Common myeloid progenitor, CD34-positive (primary cell): Measurements from ENCODE around the gene NAXE.
"Not testable (repeated sequence)": the region's sequence is repeated elsewhere in the genome, so short reads cannot be mapped to it uniquely, and the experiment has no call there.

Experiments used
- CTCF ChIA-PET: fragments of 350-600 bp; sonication (Branson Sonifier 250); formaldehyde crosslinking; loops from one replicate; lab custom pipeline; 2021; ENCODE audit warnings: antibody characterized with exemption; lab: Charles Lee
- POLR2A ChIA-PET: fragments of 350-600 bp; sonication (Branson Sonifier 250); formaldehyde crosslinking; loops from one replicate; lab custom pipeline; 2021; ENCODE audit warnings: antibody characterized with exemption; lab: Charles Lee
- DNase-seq, 3 donors: peaks; one replicate each; pipeline versions ENCODE4 v3.0.0 to v3.0.0-alpha.2; 2013
- H3K27ac ChIP-seq, 2 experiments: 1 replicate in 1 of 2; 2 replicates in 1 of 2; pipeline ENCODE4 v1.7.0; 2013; ENCODE audit warnings: inconsistent platforms in 2 of 2, low read length in 2 of 2, mild to moderate bottlenecking in 2 of 2, low read depth in 1 of 2, moderate library complexity in 1 of 2; ENCODE audit not compliant: severe bottlenecking in 2 of 2, insufficient read depth in 1 of 2, poor library complexity in 1 of 2
- H3K27me3 ChIP-seq, 5 experiments: replicated peaks in 2 of 5; 1 replicate in 3 of 5; 2 replicates in 2 of 5; pipeline versions ENCODE4 v1.6.1 to v1.7.0; 2013; ENCODE audit warnings: low read length in 4 of 5, mild to moderate bottlenecking in 2 of 5, moderate library complexity in 2 of 5, inconsistent platforms in 1 of 5; ENCODE audit not compliant: insufficient read depth in 5 of 5, control insufficient read depth in 4 of 5
- H3K36me3 ChIP-seq, 4 experiments: 1 replicate in 2 of 4; 2 replicates in 2 of 4; pipeline versions ENCODE4 v1.6.1 to v1.7.0; 2013; ENCODE audit warnings: low read length in 3 of 4, control low read depth in 1 of 4, mild to moderate bottlenecking in 1 of 4; ENCODE audit not compliant: control insufficient read depth in 4 of 4, insufficient read depth in 4 of 4
- H3K4me1 ChIP-seq, 4 experiments: 1 replicate in 3 of 4; 2 replicates in 1 of 4; pipeline versions ENCODE4 v1.6.1 to v1.7.1; 2013; ENCODE audit warnings: low read length in 3 of 4, mild to moderate bottlenecking in 3 of 4, control low read depth in 1 of 4, inconsistent platforms in 1 of 4, moderate library complexity in 1 of 4; ENCODE audit not compliant: control insufficient read depth in 4 of 4, insufficient read depth in 4 of 4; ENCODE audit errors: control extremely low read depth in 1 of 4
- H3K4me3 ChIP-seq, 7 experiments: 1 replicate in 4 of 7; 2 replicates in 3 of 7; pipeline versions ENCODE4 v1.5.1 to v1.7.0; 2013; ENCODE audit warnings: mild to moderate bottlenecking in 7 of 7, low read length in 6 of 7, moderate library complexity in 6 of 7, inconsistent platforms in 2 of 7, low read depth in 2 of 7, control low read depth in 1 of 7; ENCODE audit not compliant: insufficient read depth in 4 of 7, control insufficient read depth in 1 of 7; ENCODE audit errors: extremely low read depth in 1 of 7
- H3K9me3 ChIP-seq, 5 experiments: 1 replicate in 4 of 5; 2 replicates in 1 of 5; pipeline versions ENCODE4 v1.6.1 to v1.7.1; 2013; ENCODE audit warnings: low read length in 4 of 5, mild to moderate bottlenecking in 2 of 5, inconsistent platforms in 1 of 5, low read depth in 1 of 5, moderate library complexity in 1 of 5; ENCODE audit not compliant: control insufficient read depth in 4 of 5, insufficient read depth in 2 of 5; ENCODE audit errors: control extremely low read depth in 1 of 5
- WGBS: methylation state at CpG from one replicate; pipeline ENCODE4 v1.1.5; 2013; ENCODE audit not compliant: insufficient coverage; 5-methylcytosine and 5-hydroxymethylcytosine counted together

Gene NAXE

GRCh38 chr1:156583821-156584622 lies 7.6 kb upstream of the NAXE start:
- Histone ChIP-seq H3K4me1 (peaks cover 0 to 48% (median 33%) of the 10 kb centered on the region in 4 experiments), H3K4me3 (peak overlapping the region in 1 of 7 experiments; percentile 75), H3K36me3 (peaks cover 0 to 22% (median 13%) of the 10 kb centered on the region in 4 experiments), H3K9me3 (no peaks in the 10 kb centered on the region), H3K27me3 (no peaks in the 10 kb centered on the region), H3K27ac (peak overlapping the region in 1 of 2 experiments; percentile 85)
- POLR2A ChIA-PET = no interaction called here
- WGBS = 55% methylated on average over 7 of the region's 20 CpGs
- CTCF ChIA-PET = interaction anchor here (0.5 to 8.3 kb wide), 8 partner anchors 15 to 198 kb away, joined by 3 to 63 read pairs (median 6); partner anchors contain the start of gene GPATCH4
- DNase-seq = peak; percentile 87 to 93 (median 87)

- peaks cover 0 to 45% (median 33%) of the 10 kb centered on the region in 4 experiments for H3K4me1 ChIP-seq
- no peak overlapping the region for H3K27ac ChIP-seq
- H3K27me3 ChIP-seq = no peaks in the 10 kb centered on the region
- POLR2A ChIA-PET = no interaction called here
- CTCF ChIA-PET = interaction anchor here (1.2 to 8.3 kb wide), 6 partner anchors 14 to 199 kb away, joined by 3 to 63 read pairs (median 11); partner anchors contain the start of gene GPATCH4
- WGBS = 88% methylated on average over 10 of the region's 11 CpGs
- DNase-seq = no peak
- no peaks in the 10 kb centered on the region for H3K9me3 ChIP-seq
- H3K4me3 ChIP-seq = no peak overlapping the region
- peaks cover 0 to 22% (median 13%) of the 10 kb centered on the region in 4 experiments for H3K36me3 ChIP-seq
These were observed 6.8 kb upstream of the NAXE start for GRCh38 chr1:156584813-156585212.

- POLR2A ChIA-PET = no interaction called here
- Histone ChIP-seq H3K4me3 (no peak overlapping the region), H3K27ac (no peak overlapping the region), H3K9me3 (no peaks in the 10 kb centered on the region), H3K27me3 (no peaks in the 10 kb centered on the region), H3K4me1 (peaks cover 5 to 39% (median 33%) of the 10 kb centered on the region in 4 experiments), H3K36me3 (peaks cover 0 to 22% (median 13%) of the 10 kb centered on the region in 4 experiments)
- WGBS = 75% methylated on average over 4 of the region's 4 CpGs
- CTCF ChIA-PET = interaction anchor here (0.8 to 8.3 kb wide), 7 partner anchors 13 to 94 kb away, joined by 3 to 63 read pairs (median 7); partner anchors contain the start of gene GPATCH4
- no peak for DNase-seq
These were observed 5.3 kb upstream of the NAXE start for GRCh38 chr1:156586323-156586722.

GRCh38 chr1:156586892-156587477 lies 4.6 kb upstream of the NAXE start:
- Histone ChIP-seq H3K27me3 (no peaks in the 10 kb centered on the region), H3K4me3 (no peak overlapping the region), H3K4me1 (peaks cover 5 to 38% (median 31%) of the 10 kb centered on the region in 4 experiments), H3K9me3 (no peaks in the 10 kb centered on the region), H3K27ac (no peak overlapping the region), H3K36me3 (peaks cover 0 to 22% (median 13%) of the 10 kb centered on the region in 4 experiments)
- DNase-seq = no peak
- WGBS = no CpG with 5 or more reads among the region's 3 CpGs
- ChIA-PET CTCF (interaction anchor here (0.7 to 8.3 kb wide), 8 partner anchors 12 to 95 kb away, joined by 3 to 63 read pairs (median 4); partner anchors contain the start of genes GPATCH4 and HAPLN2), POLR2A (no interaction called here)

GRCh38 chr1:156587927-156588326 lies 3.6 kb upstream of the NAXE start:
- Histone ChIP-seq H3K4me1 (peaks cover 5 to 36% (median 28%) of the 10 kb centered on the region in 4 experiments), H3K36me3 (peaks cover 0 to 22% (median 13%) of the 10 kb centered on the region in 4 experiments)
- CTCF ChIA-PET = interaction anchor here (1.4 to 1.7 kb wide), 4 partner anchors 18 to 84 kb away, joined by 4 to 6 read pairs (median 4); partner anchors contain the start of gene HAPLN2
- POLR2A ChIA-PET, H3K9me3 ChIP-seq, DNase-seq, H3K4me3 ChIP-seq, H3K27ac ChIP-seq, H3K27me3 ChIP-seq: not testable (repeated sequence)
- WGBS = 94% methylated on average over 7 of the region's 8 CpGs

- no peak for DNase-seq
- Histone ChIP-seq H3K36me3 (peaks cover 5 to 37% (median 21%) of the 10 kb centered on the region in 4 experiments), H3K27ac (no peak overlapping the region), H3K4me1 (peaks cover 5 to 20% (median 18%) of the 10 kb centered on the region in 4 experiments), H3K9me3 (no peaks in the 10 kb centered on the region), H3K27me3 (no peaks in the 10 kb centered on the region), H3K4me3 (no peak overlapping the region)
- WGBS = 0% methylated on average over 1 of the region's 5 CpGs
- CTCF ChIA-PET = interaction anchor here (0.9 to 1.7 kb wide), 6 partner anchors 10 to 34 kb away, joined by 3 to 8 read pairs (median 4); partner anchors contain the start of genes HAPLN2 and TTC24
- POLR2A ChIA-PET = interaction anchor here (1.0 kb wide), 1 partner anchor 19 kb away, joined by 3 read pairs; no protein-coding TSS in a partner anchor
These were observed 2.0 kb upstream of the NAXE start for GRCh38 chr1:156589546-156589945.
